HG02798 (cell line): ENCODE data around the gene CMIP.
A peak's percentile ranks its signal among the peaks of the same experiment; 100 is the strongest.
"Not testable (repeated sequence)": the region's sequence is repeated elsewhere in the genome, so short reads cannot be mapped to it uniquely, and the experiment has no call there.

ENCODE experiments used
- ATAC-seq: cut with Tn5 transposase; IDR thresholded peaks from one replicate; pipeline ENCODE4 v1.9.1; 2021; ENCODE audit warnings: mild to moderate bottlenecking; ENCODE audit not compliant: unreplicated experiment, poor library complexity

Gene CMIP

GRCh38 chr16:81513204-81514040 lies 68.8 kb downstream of the CMIP start:
- peak; percentile 28 for ATAC-seq

- peak; percentile 72 for ATAC-seq
Observed at GRCh38 chr16:81514041-81514559, 69.5 kb downstream of the CMIP start.

- no peak for ATAC-seq
Observed at GRCh38 chr16:81514568-81515258, 70.1 kb downstream of the CMIP start.

GRCh38 chr16:81515281-81515680 lies 70.7 kb downstream of the CMIP start:
- no peak for ATAC-seq

- ATAC-seq = no peak
Observed at GRCh38 chr16:81515721-81516120, 71.1 kb downstream of the CMIP start.

GRCh38 chr16:81516478-81517149 lies 72.0 kb downstream of the CMIP start:
- no peak for ATAC-seq

- ATAC-seq = no peak
Observed at GRCh38 chr16:81517150-81517499, 72.5 kb downstream of the CMIP start.

GRCh38 chr16:81517629-81518438 lies 73.2 kb downstream of the CMIP start:
- ATAC-seq = no peak

- ATAC-seq = no peak
Observed at GRCh38 chr16:81518439-81518757, 73.8 kb downstream of the CMIP start.

- peak; percentile 39 for ATAC-seq
Observed at GRCh38 chr16:81519301-81520150, 74.9 kb downstream of the CMIP start.

- no peak for ATAC-seq
Observed at GRCh38 chr16:81520151-81520470, 75.5 kb downstream of the CMIP start.

- no peak for ATAC-seq
Observed at GRCh38 chr16:81520560-81521135, 76.0 kb downstream of the CMIP start.

GRCh38 chr16:81521141-81521626 lies 76.6 kb downstream of the CMIP start:
- ATAC-seq = no peak

- no peak for ATAC-seq
Observed at GRCh38 chr16:81522108-81522701, 77.6 kb downstream of the CMIP start.

GRCh38 chr16:81522851-81523250 lies 78.2 kb downstream of the CMIP start:
- not testable (repeated sequence) for ATAC-seq

GRCh38 chr16:81523387-81524115 lies 78.9 kb downstream of the CMIP start:
- ATAC-seq = no peak

GRCh38 chr16:81524382-81524781 lies 79.8 kb downstream of the CMIP start:
- no peak for ATAC-seq

GRCh38 chr16:81524885-81525284 lies 80.3 kb downstream of the CMIP start:
- ATAC-seq = not testable (repeated sequence)
